GM23338 (cell line): ENCODE measurements around the gene GCHFR. TPM values are rescaled to one million over a fixed set of nuclear protein-coding genes. Genes with fewer than 3 reads are reported as not detected.

Experiments
- ATAC-seq: fragments of 200-7000 bp; cut with Tn5 transposase; 3 replicates; pipeline ENCODE4 v1.9.1; 2020
- DNase-seq: peaks from one replicate; pipeline ENCODE4 v3.0.0-alpha.2; 2015; ENCODE audit warnings: low spot score
- H2AFZ ChIP-seq: fragments of 200-600 bp; sonication (generic); 2 replicates; pipeline ENCODE4 v1.8.0; 2016; ENCODE audit warnings: antibody characterized with exemption, mild to moderate bottlenecking, moderate library complexity
- H3F3A ChIP-seq: fragments of 200-600 bp; sonication (generic); replicated peaks from 2 replicates; pipeline ENCODE4 v1.8.0; 2017; ENCODE audit warnings: antibody characterized with exemption, mixed run types, low read depth
- H3K27ac ChIP-seq: fragments of 200-600 bp; sonication (generic); 2 replicates; pipeline ENCODE4 v1.6.1; 2016; ENCODE audit warnings: low read depth
- H3K27me3 ChIP-seq: fragments of 200-600 bp; sonication (generic); 2 replicates; pipeline ENCODE4 v1.8.0; 2016; ENCODE audit warnings: mild to moderate bottlenecking, mixed run types, moderate library complexity; ENCODE audit not compliant: insufficient read depth
- H3K36me3 ChIP-seq: fragments of 200-600 bp; sonication (generic); 2 replicates; pipeline ENCODE4 v1.8.0; 2016; ENCODE audit warnings: mild to moderate bottlenecking; ENCODE audit not compliant: insufficient read depth
- H3K4me1 ChIP-seq: fragments of 200-600 bp; sonication (generic); 2 replicates; pipeline ENCODE4 v1.8.0; 2016; ENCODE audit warnings: mild to moderate bottlenecking, moderate library complexity; ENCODE audit not compliant: insufficient read depth
- H3K4me2 ChIP-seq: fragments of 200-600 bp; sonication (generic); 2 replicates; pipeline ENCODE4 v1.7.1; 2017; ENCODE audit warnings: mixed run types
- H3K4me3 ChIP-seq: fragments of 200-600 bp; sonication (generic); 2 replicates; pipeline ENCODE4 v1.6.1; 2016; ENCODE audit warnings: mixed run types
- H3K79me2 ChIP-seq: fragments of 200-600 bp; sonication (generic); replicated peaks from 2 replicates; pipeline ENCODE4 v1.8.0; 2017; ENCODE audit warnings: mild to moderate bottlenecking; ENCODE audit not compliant: insufficient read depth
- H3K9me2 ChIP-seq: fragments of 200-600 bp; sonication (generic); 2 replicates; pipeline ENCODE4 v1.8.0; 2017; ENCODE audit not compliant: insufficient read depth
- H4K20me1 ChIP-seq: fragments of 200-600 bp; sonication (generic); replicated peaks from 2 replicates; pipeline ENCODE4 v1.8.0; 2017; ENCODE audit warnings: mild to moderate bottlenecking; ENCODE audit not compliant: insufficient read depth
- H3K27ac Mint-ChIP-seq: 2 replicates; pipeline ENCODE4 v1.8.0; 2020; ENCODE audit warnings: inconsistent platforms, mild to moderate bottlenecking, moderate library complexity, mixed read lengths
- H3K27me3 Mint-ChIP-seq: 3 replicates; pipeline ENCODE4 v1.8.0; 2022; ENCODE audit warnings: low read depth, mild to moderate bottlenecking, moderate library complexity, mixed read lengths, inconsistent platforms; ENCODE audit not compliant: insufficient read depth, poor library complexity
- H3K36me3 Mint-ChIP-seq: 3 replicates; pipeline ENCODE4 v1.8.0; 2021; ENCODE audit warnings: low read depth, mild to moderate bottlenecking, inconsistent platforms, moderate library complexity, mixed read lengths
- H3K4me1 Mint-ChIP-seq: 3 replicates; pipeline ENCODE4 v1.8.0; 2020; ENCODE audit warnings: mild to moderate bottlenecking, inconsistent platforms, mixed read lengths
- H3K4me3 Mint-ChIP-seq: 3 replicates; pipeline ENCODE4 v1.8.0; 2021; ENCODE audit warnings: moderate library complexity, mild to moderate bottlenecking, inconsistent platforms, mixed read lengths
- H3K9me3 Mint-ChIP-seq: 3 replicates; pipeline ENCODE4 v1.8.0; 2020; ENCODE audit warnings: moderate library complexity, mild to moderate bottlenecking, inconsistent platforms, mixed read lengths
- CREB1 ChIP-seq: fragments of 250-450 bp; sonication (Bioruptor Pico); IDR thresholded peaks from 2 replicates; pipeline ENCODE4 v1.5.0; 2020; ENCODE audit warnings: low read depth, mild to moderate bottlenecking, moderate library complexity
- CTCF ChIP-seq, 2 experiments: fragments of 200-600 bp in 1 of 2; sonication (generic) in 1 of 2; conservative IDR thresholded peaks; 2 replicates each; pipeline versions ENCODE4 v1.5.1 to v1.6.1; 2016 to 2017; ENCODE audit warnings: antibody characterized with exemption in 2 of 2, low read depth in 2 of 2, mild to moderate bottlenecking in 2 of 2, moderate library complexity in 1 of 2
- EZH2 ChIP-seq: fragments of 200-600 bp; sonication (generic); IDR thresholded peaks from one replicate; pipeline ENCODE4 v1.8.0; 2017; ENCODE audit warnings: antibody characterized with exemption, mild to moderate bottlenecking, low read depth; ENCODE audit not compliant: unreplicated experiment
- NANOG ChIP-seq: IDR thresholded peaks from 2 replicates; pipeline ENCODE4 v1.6.1; 2016; ENCODE audit warnings: antibody characterized with exemption, borderline replicate concordance
- POLR2AphosphoS5 ChIP-seq: IDR thresholded peaks from 2 replicates; pipeline ENCODE4 v1.6.1; 2016; ENCODE audit warnings: antibody characterized with exemption, low read depth
- STAT1 ChIP-seq: IDR thresholded peaks from one replicate; pipeline ENCODE4 v1.6.1; 2016; ENCODE audit warnings: antibody characterized with exemption; ENCODE audit not compliant: unreplicated experiment
- ZNF331 ChIP-seq: fragments of 250-450 bp; sonication (Bioruptor Pico); IDR thresholded peaks from 2 replicates; pipeline ENCODE4 v1.5.0; 2020; ENCODE audit warnings: low read depth, mild to moderate bottlenecking, moderate library complexity
- polyA plus RNA-seq: library from polyadenylated mRNA; unstranded; fragments of >200 nt; fragmentation: Nextera tagmentation; extraction: Ambion mirVana; gene quantifications from 2 replicates; pipeline ENCODE4 v1.2.1, GENCODE V29; 2016
- total RNA-seq: library from RNA; depleted of rRNA; stranded (reverse); fragments of >200 nt; shearing (Covaris generic); gene quantifications from 2 replicates; pipeline ENCODE4 v1.2.3, GENCODE V29; 2014
- TF ChIP-seq, protein P1 (sequence below): fragments of 250-450 bp; sonication (Bioruptor Pico); IDR thresholded peaks from 2 replicates; pipeline ENCODE4 v1.5.0; 2020; ENCODE audit warnings: mild to moderate bottlenecking, moderate library complexity
- TF ChIP-seq, protein P2 (sequence below): IDR thresholded peaks from 2 replicates; pipeline ENCODE4 v1.6.1; 2016; ENCODE audit warnings: antibody characterized with exemption
- TF ChIP-seq, protein P3 (sequence below): IDR thresholded peaks from one replicate; pipeline ENCODE4 v1.6.1; 2018; ENCODE audit warnings: antibody characterized with exemption; ENCODE audit not compliant: unreplicated experiment

Gene GCHFR
- total and polyA plus RNA-seq, 2 experiments from 2014 or later: 38.9 to 44.2 TPM

GRCh38 chr15:40731034-40731433 lies 32.8 kb upstream of the GCHFR start:
- Histone ChIP-seq H3K36me3 (peaks cover 33% of the 10 kb centered on the region), H2AFZ (no peak overlapping the region), H3K27ac (0 out of 2 replicates have a peak overlapping the region, but pooled peaks have one; percentile 37), H4K20me1 (peaks cover 5% of the 10 kb centered on the region), H3F3A (no peaks in the 10 kb centered on the region), H3K79me2 (no peaks in the 10 kb centered on the region), H3K4me3 (no peak overlapping the region), H3K4me2 (no peak overlapping the region), H3K9me2 (no peaks in the 10 kb centered on the region), H3K4me1 (no peaks in the 10 kb centered on the region), H3K27me3 (no peaks in the 10 kb centered on the region)
- DNase-seq (no peak), ATAC-seq (no peak)
- Mint-ChIP-seq H3K36me3 (peaks cover 68% of the 10 kb centered on the region), H3K27ac (peak overlapping the region; percentile 87), H3K27me3 (no peaks in the 10 kb centered on the region), H3K4me1 (peaks cover 11% of the 10 kb centered on the region; the same call in 2 of the 3 replicates), H3K9me3 (no peaks in the 10 kb centered on the region), H3K4me3 (no peak overlapping the region; the same call in 2 of the 3 replicates)
- TF ChIP-seq NANOG (no peak), STAT1 (no peak), POLR2AphosphoS5 (no peak), CREB1 (CRISPR knock-in tag) (no peak), EZH2 (no peak), CTCF (conservative IDR thresholded peaks at IDR 0.05; ENCODE audit: low read depth in 2 of 2) (no peak), ZNF331 (CRISPR knock-in tag) (no peak)
- TF ChIP-seq, protein P1, sequence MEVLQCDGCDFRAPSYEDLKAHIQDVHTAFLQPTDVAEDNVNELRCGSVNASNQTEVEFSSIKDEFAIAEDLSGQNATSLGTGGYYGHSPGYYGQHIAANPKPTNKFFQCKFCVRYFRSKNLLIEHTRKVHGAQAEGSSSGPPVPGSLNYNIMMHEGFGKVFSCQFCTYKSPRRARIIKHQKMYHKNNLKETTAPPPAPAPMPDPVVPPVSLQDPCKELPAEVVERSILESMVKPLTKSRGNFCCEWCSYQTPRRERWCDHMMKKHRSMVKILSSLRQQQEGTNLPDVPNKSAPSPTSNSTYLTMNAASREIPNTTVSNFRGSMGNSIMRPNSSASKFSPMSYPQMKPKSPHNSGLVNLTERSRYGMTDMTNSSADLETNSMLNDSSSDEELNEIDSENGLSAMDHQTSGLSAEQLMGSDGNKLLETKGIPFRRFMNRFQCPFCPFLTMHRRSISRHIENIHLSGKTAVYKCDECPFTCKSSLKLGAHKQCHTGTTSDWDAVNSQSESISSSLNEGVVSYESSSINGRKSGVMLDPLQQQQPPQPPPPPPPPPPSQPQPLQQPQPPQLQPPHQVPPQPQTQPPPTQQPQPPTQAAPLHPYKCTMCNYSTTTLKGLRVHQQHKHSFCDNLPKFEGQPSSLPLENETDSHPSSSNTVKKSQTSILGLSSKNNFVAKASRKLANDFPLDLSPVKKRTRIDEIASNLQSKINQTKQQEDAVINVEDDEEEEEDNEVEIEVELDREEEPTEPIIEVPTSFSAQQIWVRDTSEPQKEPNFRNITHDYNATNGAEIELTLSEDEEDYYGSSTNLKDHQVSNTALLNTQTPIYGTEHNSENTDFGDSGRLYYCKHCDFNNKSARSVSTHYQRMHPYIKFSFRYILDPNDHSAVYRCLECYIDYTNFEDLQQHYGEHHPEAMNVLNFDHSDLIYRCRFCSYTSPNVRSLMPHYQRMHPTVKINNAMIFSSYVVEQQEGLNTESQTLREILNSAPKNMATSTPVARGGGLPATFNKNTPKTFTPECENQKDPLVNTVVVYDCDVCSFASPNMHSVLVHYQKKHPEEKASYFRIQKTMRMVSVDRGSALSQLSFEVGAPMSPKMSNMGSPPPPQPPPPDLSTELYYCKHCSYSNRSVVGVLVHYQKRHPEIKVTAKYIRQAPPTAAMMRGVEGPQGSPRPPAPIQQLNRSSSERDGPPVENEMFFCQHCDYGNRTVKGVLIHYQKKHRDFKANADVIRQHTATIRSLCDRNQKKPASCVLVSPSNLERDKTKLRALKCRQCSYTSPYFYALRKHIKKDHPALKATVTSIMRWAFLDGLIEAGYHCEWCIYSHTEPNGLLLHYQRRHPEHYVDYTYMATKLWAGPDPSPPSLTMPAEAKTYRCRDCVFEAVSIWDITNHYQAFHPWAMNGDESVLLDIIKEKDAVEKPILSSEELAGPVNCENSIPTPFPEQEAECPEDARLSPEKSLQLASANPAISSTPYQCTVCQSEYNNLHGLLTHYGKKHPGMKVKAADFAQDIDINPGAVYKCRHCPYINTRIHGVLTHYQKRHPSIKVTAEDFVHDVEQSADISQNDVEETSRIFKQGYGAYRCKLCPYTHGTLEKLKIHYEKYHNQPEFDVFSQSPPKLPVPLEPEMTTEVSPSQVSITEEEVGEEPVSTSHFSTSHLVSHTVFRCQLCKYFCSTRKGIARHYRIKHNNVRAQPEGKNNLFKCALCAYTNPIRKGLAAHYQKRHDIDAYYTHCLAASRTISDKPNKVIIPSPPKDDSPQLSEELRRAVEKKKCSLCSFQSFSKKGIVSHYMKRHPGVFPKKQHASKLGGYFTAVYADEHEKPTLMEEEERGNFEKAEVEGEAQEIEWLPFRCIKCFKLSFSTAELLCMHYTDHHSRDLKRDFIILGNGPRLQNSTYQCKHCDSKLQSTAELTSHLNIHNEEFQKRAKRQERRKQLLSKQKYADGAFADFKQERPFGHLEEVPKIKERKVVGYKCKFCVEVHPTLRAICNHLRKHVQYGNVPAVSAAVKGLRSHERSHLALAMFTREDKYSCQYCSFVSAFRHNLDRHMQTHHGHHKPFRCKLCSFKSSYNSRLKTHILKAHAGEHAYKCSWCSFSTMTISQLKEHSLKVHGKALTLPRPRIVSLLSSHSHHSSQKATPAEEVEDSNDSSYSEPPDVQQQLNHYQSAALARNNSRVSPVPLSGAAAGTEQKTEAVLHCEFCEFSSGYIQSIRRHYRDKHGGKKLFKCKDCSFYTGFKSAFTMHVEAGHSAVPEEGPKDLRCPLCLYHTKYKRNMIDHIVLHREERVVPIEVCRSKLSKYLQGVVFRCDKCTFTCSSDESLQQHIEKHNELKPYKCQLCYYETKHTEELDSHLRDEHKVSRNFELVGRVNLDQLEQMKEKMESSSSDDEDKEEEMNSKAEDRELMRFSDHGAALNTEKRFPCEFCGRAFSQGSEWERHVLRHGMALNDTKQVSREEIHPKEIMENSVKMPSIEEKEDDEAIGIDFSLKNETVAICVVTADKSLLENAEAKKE (CRISPR knock-in tag): no peak
- TF ChIP-seq, protein P2, sequence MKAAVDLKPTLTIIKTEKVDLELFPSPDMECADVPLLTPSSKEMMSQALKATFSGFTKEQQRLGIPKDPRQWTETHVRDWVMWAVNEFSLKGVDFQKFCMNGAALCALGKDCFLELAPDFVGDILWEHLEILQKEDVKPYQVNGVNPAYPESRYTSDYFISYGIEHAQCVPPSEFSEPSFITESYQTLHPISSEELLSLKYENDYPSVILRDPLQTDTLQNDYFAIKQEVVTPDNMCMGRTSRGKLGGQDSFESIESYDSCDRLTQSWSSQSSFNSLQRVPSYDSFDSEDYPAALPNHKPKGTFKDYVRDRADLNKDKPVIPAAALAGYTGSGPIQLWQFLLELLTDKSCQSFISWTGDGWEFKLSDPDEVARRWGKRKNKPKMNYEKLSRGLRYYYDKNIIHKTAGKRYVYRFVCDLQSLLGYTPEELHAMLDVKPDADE: no peak
- TF ChIP-seq, protein P3, sequence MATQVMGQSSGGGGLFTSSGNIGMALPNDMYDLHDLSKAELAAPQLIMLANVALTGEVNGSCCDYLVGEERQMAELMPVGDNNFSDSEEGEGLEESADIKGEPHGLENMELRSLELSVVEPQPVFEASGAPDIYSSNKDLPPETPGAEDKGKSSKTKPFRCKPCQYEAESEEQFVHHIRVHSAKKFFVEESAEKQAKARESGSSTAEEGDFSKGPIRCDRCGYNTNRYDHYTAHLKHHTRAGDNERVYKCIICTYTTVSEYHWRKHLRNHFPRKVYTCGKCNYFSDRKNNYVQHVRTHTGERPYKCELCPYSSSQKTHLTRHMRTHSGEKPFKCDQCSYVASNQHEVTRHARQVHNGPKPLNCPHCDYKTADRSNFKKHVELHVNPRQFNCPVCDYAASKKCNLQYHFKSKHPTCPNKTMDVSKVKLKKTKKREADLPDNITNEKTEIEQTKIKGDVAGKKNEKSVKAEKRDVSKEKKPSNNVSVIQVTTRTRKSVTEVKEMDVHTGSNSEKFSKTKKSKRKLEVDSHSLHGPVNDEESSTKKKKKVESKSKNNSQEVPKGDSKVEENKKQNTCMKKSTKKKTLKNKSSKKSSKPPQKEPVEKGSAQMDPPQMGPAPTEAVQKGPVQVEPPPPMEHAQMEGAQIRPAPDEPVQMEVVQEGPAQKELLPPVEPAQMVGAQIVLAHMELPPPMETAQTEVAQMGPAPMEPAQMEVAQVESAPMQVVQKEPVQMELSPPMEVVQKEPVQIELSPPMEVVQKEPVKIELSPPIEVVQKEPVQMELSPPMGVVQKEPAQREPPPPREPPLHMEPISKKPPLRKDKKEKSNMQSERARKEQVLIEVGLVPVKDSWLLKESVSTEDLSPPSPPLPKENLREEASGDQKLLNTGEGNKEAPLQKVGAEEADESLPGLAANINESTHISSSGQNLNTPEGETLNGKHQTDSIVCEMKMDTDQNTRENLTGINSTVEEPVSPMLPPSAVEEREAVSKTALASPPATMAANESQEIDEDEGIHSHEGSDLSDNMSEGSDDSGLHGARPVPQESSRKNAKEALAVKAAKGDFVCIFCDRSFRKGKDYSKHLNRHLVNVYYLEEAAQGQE: no peak
